Measurements from ENCODE around the gene EDN2. TPM values are rescaled to one million over a fixed set of nuclear protein-coding genes. Genes with fewer than 3 reads are reported as not detected.

Gene EDN2
- total and polyA plus RNA-seq, 2 experiments from 2014 or later, result not detected

- 92 to 95% methylated on average over 5 of the region's 5 CpGs for WGBS, 2 experiments (ENCODE audit: low coverage in 1 of 2, low lambda C conversion rate in 2 of 2, missing lambda C conversion rate in 2 of 2)
These were observed 45.9 kb upstream of the EDN2 start for GRCh38 chr1:41530411-41530810.

DNA sequence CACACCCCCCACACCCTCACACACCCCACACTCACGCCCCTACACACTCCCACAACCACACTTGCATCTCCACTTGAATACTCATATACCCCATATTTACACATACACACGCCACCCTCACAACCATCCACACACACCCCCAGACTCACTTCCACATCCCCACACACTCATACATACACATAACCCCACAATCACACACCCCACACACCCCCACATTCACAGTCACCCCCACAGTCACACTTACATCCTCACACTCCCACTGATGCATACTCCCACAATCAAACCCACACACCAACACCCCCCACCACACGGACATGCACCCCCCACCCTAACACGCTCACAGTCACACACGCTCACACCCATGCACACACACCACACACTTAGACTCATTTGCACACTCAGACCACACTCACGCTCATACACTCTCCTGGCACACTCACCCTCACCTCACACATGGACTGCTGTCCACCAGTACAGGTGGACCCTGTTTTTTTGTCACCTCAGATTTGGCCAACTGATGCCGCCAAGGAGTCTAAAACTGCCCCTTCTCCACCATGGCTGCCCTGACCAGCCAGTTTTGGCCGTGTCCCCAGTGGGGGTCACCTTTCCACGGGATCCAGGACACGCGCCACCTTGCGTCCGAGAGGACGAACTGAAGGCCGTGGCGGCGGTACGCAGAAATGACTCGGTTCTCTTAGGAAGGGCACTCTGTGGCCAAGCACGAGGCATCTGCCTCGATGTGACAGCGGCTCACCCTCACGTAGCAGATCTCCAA lies 45.3 kb upstream of the EDN2 start:
- in situ Hi-C loops (cut with MboI), result no loop called here
- WGBS, 2 experiments (ENCODE audit: low coverage in 1 of 2, low lambda C conversion rate in 2 of 2, missing lambda C conversion rate in 2 of 2), result 93 to 95% methylated on average over 20 to 23 of the region's 23 CpGs

More at GRCh38 chr1:41530411-41530810, 45.9 kb upstream of the EDN2 start:
- no peaks in the 10 kb centered on the region for H3K36me3 ChIP-seq (ENCODE audit: low read depth)
- no peaks in the 10 kb centered on the region for H3K27me3 ChIP-seq (replicated peaks; ENCODE audit: insufficient read depth)
- no peak overlapping the region for H3K9ac ChIP-seq
- H3F3A ChIP-seq (ENCODE audit: insufficient read depth), result no peaks in the 10 kb centered on the region
- H3K4me1 ChIP-seq (ENCODE audit: insufficient read depth), result no peaks in the 10 kb centered on the region
- H4K20me1 ChIP-seq (ENCODE audit: insufficient read depth), result no peaks in the 10 kb centered on the region
- H3K4me2 ChIP-seq (ENCODE audit: unreplicated experiment), result no peak overlapping the region
- in situ Hi-C loops (cut with MboI), result no loop called here
- no peaks in the 10 kb centered on the region for H3K9me3 ChIP-seq (ENCODE audit: low read depth)
- TF ChIP-seq EZH2phosphoT487 (IDR thresholded peaks at IDR 0.05; ENCODE audit: insufficient read depth, low read depth), result no peak
- no peak for TF ChIP-seq EZH2 (IDR thresholded peaks at IDR 0.05; ENCODE audit: insufficient read depth, poor library complexity, severe bottlenecking)
- no peaks in the 10 kb centered on the region for H3K79me2 ChIP-seq (ENCODE audit: insufficient read depth)
- no peak for DNase-seq
- H3K4me3 ChIP-seq, result no peak overlapping the region
- no peak overlapping the region for H2AFZ ChIP-seq
- no peaks in the 10 kb centered on the region for H3K9me2 ChIP-seq (ENCODE audit: insufficient read depth)
- H3K27ac ChIP-seq, result no peak overlapping the region

DNA sequence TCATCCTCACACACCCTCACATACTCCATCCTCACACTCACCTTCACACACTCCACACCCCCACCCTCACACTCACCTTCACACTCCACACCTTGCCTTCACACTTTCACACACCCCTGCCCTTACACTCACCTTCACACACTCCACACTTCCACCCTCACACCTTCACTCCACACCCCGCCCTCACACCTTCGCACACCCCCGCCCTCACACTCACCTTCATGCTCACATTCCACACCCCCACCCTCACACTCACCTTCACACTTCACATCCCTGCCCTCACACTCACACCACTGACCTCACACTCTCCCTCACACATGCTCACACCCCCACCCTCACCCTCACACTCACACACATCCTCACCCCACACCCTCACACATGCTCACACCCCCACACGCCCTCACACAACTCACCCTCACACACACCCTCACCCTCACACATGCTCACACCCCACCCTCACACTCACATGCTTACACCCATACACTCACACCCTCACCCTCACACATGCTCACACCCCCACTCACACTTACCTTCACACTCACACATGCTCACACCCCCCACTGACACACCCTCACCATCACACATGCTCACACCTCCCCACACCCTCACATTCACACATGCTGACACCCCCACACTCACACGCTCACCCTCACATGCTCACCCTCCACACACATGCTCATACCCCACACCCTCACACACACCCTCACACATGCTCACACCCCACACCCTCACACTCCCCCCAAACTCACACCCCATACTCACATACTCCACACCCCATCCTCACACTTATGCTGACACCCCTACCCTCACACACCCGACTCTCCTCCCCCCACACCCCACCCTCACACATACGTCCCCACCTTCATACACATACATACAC lies 44.5 kb upstream of the EDN2 start:
- H3K4me1 ChIP-seq (ENCODE audit: insufficient read depth), result no peaks in the 10 kb centered on the region
- H3K9me2 ChIP-seq (ENCODE audit: insufficient read depth), result no peaks in the 10 kb centered on the region
- TF ChIP-seq EZH2 (IDR thresholded peaks at IDR 0.05; ENCODE audit: insufficient read depth, poor library complexity, severe bottlenecking) (no peak), EZH2phosphoT487 (IDR thresholded peaks at IDR 0.05; ENCODE audit: insufficient read depth, low read depth) (no peak)
- H3F3A ChIP-seq (ENCODE audit: insufficient read depth), result no peaks in the 10 kb centered on the region
- H4K20me1 ChIP-seq (ENCODE audit: insufficient read depth), result no peaks in the 10 kb centered on the region
- no peaks in the 10 kb centered on the region for H3K27me3 ChIP-seq (replicated peaks; ENCODE audit: insufficient read depth)
- no peaks in the 10 kb centered on the region for H3K9me3 ChIP-seq (ENCODE audit: low read depth)
- WGBS, 2 experiments (ENCODE audit: low coverage in 1 of 2, low lambda C conversion rate in 2 of 2, missing lambda C conversion rate in 2 of 2), result 64 to 88% methylated on average over 2 to 7 of the region's 7 CpGs
- DNase-seq, result no peak
- no peak overlapping the region for H2AFZ ChIP-seq
- H3K4me3 ChIP-seq, result no peak overlapping the region
- no peak overlapping the region for H3K27ac ChIP-seq
- no peaks in the 10 kb centered on the region for H3K36me3 ChIP-seq (ENCODE audit: low read depth)
- H3K79me2 ChIP-seq (ENCODE audit: insufficient read depth), result no peaks in the 10 kb centered on the region
- no peak overlapping the region for H3K9ac ChIP-seq
- H3K4me2 ChIP-seq (ENCODE audit: unreplicated experiment), result no peak overlapping the region
- in situ Hi-C loops (cut with MboI), result no loop called here

More for the DNA sequence above, 45.3 kb upstream of the EDN2 start:
- Histone ChIP-seq H2AFZ (no peak overlapping the region), H3K79me2 (ENCODE audit: insufficient read depth) (no peaks in the 10 kb centered on the region), H4K20me1 (ENCODE audit: insufficient read depth) (no peaks in the 10 kb centered on the region), H3K9me2 (ENCODE audit: insufficient read depth) (no peaks in the 10 kb centered on the region), H3K9me3 (ENCODE audit: low read depth) (no peaks in the 10 kb centered on the region), H3K4me1 (ENCODE audit: insufficient read depth) (no peaks in the 10 kb centered on the region), H3K4me3 (no peak overlapping the region), H3K27me3 (replicated peaks; ENCODE audit: insufficient read depth) (no peaks in the 10 kb centered on the region), H3F3A (ENCODE audit: insufficient read depth) (no peaks in the 10 kb centered on the region), H3K9ac (no peak overlapping the region), H3K4me2 (ENCODE audit: unreplicated experiment) (no peak overlapping the region), H3K27ac (no peak overlapping the region), H3K36me3 (ENCODE audit: low read depth) (no peaks in the 10 kb centered on the region)
- TF ChIP-seq EZH2 (IDR thresholded peaks at IDR 0.05; ENCODE audit: insufficient read depth, poor library complexity, severe bottlenecking) (no peak), EZH2phosphoT487 (IDR thresholded peaks at IDR 0.05; ENCODE audit: insufficient read depth, low read depth) (no peak)
- no peak for DNase-seq

- in situ Hi-C loops (cut with MboI), result no loop called here
- Histone ChIP-seq H3K4me2 (ENCODE audit: unreplicated experiment) (no peak overlapping the region), H3K27ac (no peak overlapping the region), H3K9me3 (ENCODE audit: low read depth) (no peaks in the 10 kb centered on the region), H4K20me1 (ENCODE audit: insufficient read depth) (no peaks in the 10 kb centered on the region), H3K9ac (no peak overlapping the region), H3K9me2 (ENCODE audit: insufficient read depth) (no peaks in the 10 kb centered on the region), H2AFZ (no peak overlapping the region), H3F3A (ENCODE audit: insufficient read depth) (no peaks in the 10 kb centered on the region), H3K79me2 (ENCODE audit: insufficient read depth) (no peaks in the 10 kb centered on the region), H3K27me3 (replicated peaks; ENCODE audit: insufficient read depth) (no peaks in the 10 kb centered on the region), H3K4me1 (ENCODE audit: insufficient read depth) (no peaks in the 10 kb centered on the region), H3K4me3 (no peak overlapping the region), H3K36me3 (ENCODE audit: low read depth) (no peaks in the 10 kb centered on the region)
- DNase-seq, result no peak
- TF ChIP-seq EZH2phosphoT487 (IDR thresholded peaks at IDR 0.05; ENCODE audit: insufficient read depth, low read depth), result no peak
- no peak for TF ChIP-seq EZH2 (IDR thresholded peaks at IDR 0.05; ENCODE audit: insufficient read depth, poor library complexity, severe bottlenecking)
- 92% methylated on average over 3 of the region's 3 CpGs; no CpG with 5 or more reads in 1 of the 2 experiments for WGBS, 2 experiments (ENCODE audit: low coverage in 1 of 2, low lambda C conversion rate in 2 of 2, missing lambda C conversion rate in 2 of 2)
These were observed 43.6 kb upstream of the EDN2 start for GRCh38 chr1:41528106-41528505.
